SK-N-SH (cell line): ENCODE measurements around the gene EME2. TPM values are rescaled to one million over a fixed set of nuclear protein-coding genes. Genes with fewer than 3 reads are reported as not detected.

Experiments
- CTCF ChIA-PET: fragments of 300-600, 350-600 bp; formaldehyde crosslinking; extraction: SDS; loops from one replicate; lab custom pipeline; 2021; lab: Yijun Ruan, JAX
- POLR2A ChIA-PET: fragments of 350-600 bp; sonication (Branson Sonifier 250); formaldehyde crosslinking; extraction: SDS; loops from one replicate; lab custom pipeline; 2020; ENCODE audit warnings: antibody characterized with exemption, inconsistent platforms; lab: Yijun Ruan, JAX
- DNase-seq: peaks from one replicate; pipeline ENCODE4 v3.0.0; 2012
- H2AFZ ChIP-seq: fragments of 200-600 bp; sonication (generic); 2 replicates; pipeline ENCODE4 v1.8.1; 2016; ENCODE audit warnings: antibody characterized with exemption, mild to moderate bottlenecking, low read depth
- H3F3A ChIP-seq: fragments of 200-600 bp; sonication (generic); replicated peaks from 2 replicates; pipeline ENCODE3; 2016; ENCODE audit warnings: antibody characterized with exemption, mild to moderate bottlenecking; ENCODE audit not compliant: insufficient read depth
- H3K27ac ChIP-seq, 2 experiments: fragments of 200-500 bp in 1 of 2; fragments of 200-600 bp in 1 of 2; sonication (Bioruptor generic) in 1 of 2; sonication (generic), shearing (Covaris generic) in 1 of 2; 2 replicates each; pipeline versions ENCODE4 v1.5.1 to v1.6.1; 2014 to 2016; ENCODE audit warnings: low read depth in 2 of 2, inconsistent platforms in 1 of 2, low read length in 1 of 2, mild to moderate bottlenecking in 1 of 2, mixed read lengths in 1 of 2
- H3K27me3 ChIP-seq: fragments of 200-600 bp; sonication (generic), shearing (Covaris generic); 2 replicates; pipeline ENCODE4 v1.6.1; 2016; ENCODE audit warnings: mixed run types; ENCODE audit not compliant: insufficient read depth
- H3K36me3 ChIP-seq, 2 experiments: fragments of 200-500 bp in 1 of 2; fragments of 200-600 bp in 1 of 2; sonication (Bioruptor generic) in 1 of 2; sonication (generic) in 1 of 2; replicated peaks in 1 of 2; 2 replicates each; pipeline versions ENCODE3 to v1.5.1; 2014 to 2016; ENCODE audit warnings: low read length in 1 of 2, mild to moderate bottlenecking in 1 of 2; ENCODE audit not compliant: insufficient read depth in 2 of 2, control insufficient read depth in 1 of 2
- H3K4me1 ChIP-seq, 2 experiments: fragments of 200-500 bp in 1 of 2; fragments of 200-600 bp in 1 of 2; sonication (Bioruptor generic) in 1 of 2; sonication (generic), shearing (Covaris generic) in 1 of 2; 2 replicates each; pipeline versions ENCODE4 v1.5.1 to v1.6.1; 2014 to 2016; ENCODE audit warnings: low read depth in 1 of 2, low read length in 1 of 2, mixed run types in 1 of 2; ENCODE audit not compliant: insufficient read depth in 2 of 2, control insufficient read depth in 1 of 2
- H3K4me2 ChIP-seq: fragments of 200-600 bp; sonication (generic), shearing (Covaris generic); 2 replicates; pipeline ENCODE4 v1.6.1; 2017; ENCODE audit warnings: mixed run types
- H3K4me3 ChIP-seq, 2 experiments: fragments of 200-500 bp in 1 of 2; fragments of 200-600 bp in 1 of 2; sonication (Bioruptor generic) in 1 of 2; sonication (generic), shearing (Covaris generic) in 1 of 2; 2 replicates each; pipeline versions ENCODE4 v1.5.1 to v1.8.1; 2014 to 2016; ENCODE audit warnings: low read depth in 2 of 2, inconsistent platforms in 1 of 2, low read length in 1 of 2, mild to moderate bottlenecking in 1 of 2, mixed read lengths in 1 of 2, moderate library complexity in 1 of 2
- H3K79me2 ChIP-seq: fragments of 200-600 bp; sonication (generic); 2 replicates; pipeline ENCODE4 v1.8.1; 2017; ENCODE audit warnings: mild to moderate bottlenecking; ENCODE audit not compliant: insufficient read depth
- H3K9ac ChIP-seq: fragments of 200-600 bp; sonication (generic); 2 replicates; pipeline ENCODE4 v1.6.1; 2017; ENCODE audit warnings: mixed run types
- H3K9me2 ChIP-seq: fragments of 200-600 bp; sonication (generic); 2 replicates; pipeline ENCODE4 v1.6.1; 2017; ENCODE audit warnings: mixed run types
- H3K9me3 ChIP-seq: fragments of 200-600 bp; sonication (generic); 2 replicates; pipeline ENCODE4 v1.6.1; 2017; ENCODE audit warnings: mixed run types, mild to moderate bottlenecking, moderate library complexity
- H4K20me1 ChIP-seq: fragments of 200-600 bp; sonication (generic); 2 replicates; pipeline ENCODE4 v1.6.1; 2017; ENCODE audit warnings: mild to moderate bottlenecking, mixed run types; ENCODE audit not compliant: insufficient read depth
- CHD2 ChIP-seq: fragments of 150-350 bp; IDR thresholded peaks from 2 replicates; pipeline ENCODE4 v1.6.1; 2018; ENCODE audit warnings: low read length; ENCODE audit not compliant: partially characterized antibody
- ELF1 ChIP-seq: IDR thresholded peaks from 2 replicates; pipeline ENCODE4 v1.4.0; 2012
- EP300 ChIP-seq, 2 experiments: IDR thresholded peaks; 2 replicates each; pipeline versions ENCODE4 v1.4.0 to v1.6.1; 2012; ENCODE audit warnings: borderline replicate concordance in 1 of 2, low read depth in 1 of 2, low read length in 1 of 2
- FOSL2 ChIP-seq: IDR thresholded peaks from 2 replicates; pipeline ENCODE4 v1.4.0; 2012; ENCODE audit warnings: low read depth, mild to moderate bottlenecking, moderate library complexity, borderline replicate concordance
- FOXJ3 ChIP-seq: sonication (generic); formaldehyde crosslinking; IDR thresholded peaks from 2 replicates; pipeline ENCODE4 v1.5.1; 2020; ENCODE audit warnings: mild to moderate bottlenecking, missing genetic modification reagents
- FOXM1 ChIP-seq: IDR thresholded peaks from 2 replicates; pipeline ENCODE4 v1.4.0; 2012; ENCODE audit warnings: low read depth, mild to moderate bottlenecking
- GABPA ChIP-seq: IDR thresholded peaks from 2 replicates; pipeline ENCODE4 v1.4.0; 2012; ENCODE audit warnings: low read depth, mild to moderate bottlenecking
- GATA2 ChIP-seq: sonication (generic); formaldehyde crosslinking; IDR thresholded peaks from 2 replicates; pipeline ENCODE4 v1.5.0; 2020; ENCODE audit warnings: mild to moderate bottlenecking, missing genetic modification reagents
- JUND ChIP-seq: IDR thresholded peaks from 2 replicates; pipeline ENCODE4 v1.4.0; 2012
- MAX ChIP-seq: IDR thresholded peaks from 2 replicates; pipeline ENCODE4 v1.4.0; 2012; ENCODE audit warnings: low read depth
- MXI1 ChIP-seq: IDR thresholded peaks from 2 replicates; pipeline ENCODE4 v1.6.1; 2012; ENCODE audit warnings: mild to moderate bottlenecking, low read depth, low read length, improper control_type of control experiment
- NFIC ChIP-seq: IDR thresholded peaks from 2 replicates; pipeline ENCODE4 v1.4.0; 2012; ENCODE audit warnings: borderline replicate concordance
- NRF1 ChIP-seq: IDR thresholded peaks from 2 replicates; pipeline ENCODE4 v1.6.1; 2012; ENCODE audit warnings: low read depth, mild to moderate bottlenecking, low read length
- PBX3 ChIP-seq: IDR thresholded peaks from 2 replicates; pipeline ENCODE4; 2012
- POLR2AphosphoS5 ChIP-seq: IDR thresholded peaks from 2 replicates; pipeline ENCODE4 v1.6.1; 2012; ENCODE audit warnings: low read depth, low read length
- RFX5 ChIP-seq: IDR thresholded peaks from 2 replicates; pipeline ENCODE4 v1.6.1; 2012; ENCODE audit warnings: mild to moderate bottlenecking, improper control_type of control experiment, low read length
- RXRA ChIP-seq: IDR thresholded peaks from 2 replicates; pipeline ENCODE4 v1.4.0; 2012; ENCODE audit warnings: low read depth, mild to moderate bottlenecking, borderline replicate concordance
- SIN3A ChIP-seq: IDR thresholded peaks from 2 replicates; pipeline ENCODE4 v1.6.1; 2012; ENCODE audit warnings: low read depth, mild to moderate bottlenecking, low read length, moderate library complexity, borderline replicate concordance
- SMC3 ChIP-seq: IDR thresholded peaks from 2 replicates; pipeline ENCODE4 v1.6.1; 2012; ENCODE audit warnings: low read depth, low read length, improper control_type of control experiment
- TAF1 ChIP-seq: IDR thresholded peaks from 2 replicates; pipeline ENCODE4 v1.6.1; 2012; ENCODE audit warnings: low read depth, mild to moderate bottlenecking, low read length, moderate library complexity, borderline replicate concordance
- TEAD4 ChIP-seq: IDR thresholded peaks from 2 replicates; pipeline ENCODE4 v1.4.0; 2012; ENCODE audit warnings: mild to moderate bottlenecking, borderline replicate concordance; ENCODE audit not compliant: insufficient read depth
- YY1 ChIP-seq: IDR thresholded peaks from 2 replicates; pipeline ENCODE4 v1.4.0; 2012; ENCODE audit warnings: low read depth, mild to moderate bottlenecking
- ZBTB33 ChIP-seq: IDR thresholded peaks from 2 replicates; pipeline ENCODE4 v1.4.0; 2012; ENCODE audit warnings: low read depth, borderline replicate concordance
- WGBS: methylation state at CpG from one replicate; pipeline ENCODE4 v1.1.6; 2017; ENCODE audit warnings: low lambda C conversion rate; 5-methylcytosine and 5-hydroxymethylcytosine counted together
- polyA plus RNA-seq, 3 experiments: library from polyadenylated mRNA; depleted of rRNA; stranded (reverse); fragments of >200 nt; gene quantifications; 2 replicates each; pipeline ENCODE4 v1.2.3, GENCODE V29; 2012

Gene EME2
- polyA plus RNA-seq, 1 of the 3 experiments (the other 2 are of a cell fraction), result 10.1 TPM

DNA sequence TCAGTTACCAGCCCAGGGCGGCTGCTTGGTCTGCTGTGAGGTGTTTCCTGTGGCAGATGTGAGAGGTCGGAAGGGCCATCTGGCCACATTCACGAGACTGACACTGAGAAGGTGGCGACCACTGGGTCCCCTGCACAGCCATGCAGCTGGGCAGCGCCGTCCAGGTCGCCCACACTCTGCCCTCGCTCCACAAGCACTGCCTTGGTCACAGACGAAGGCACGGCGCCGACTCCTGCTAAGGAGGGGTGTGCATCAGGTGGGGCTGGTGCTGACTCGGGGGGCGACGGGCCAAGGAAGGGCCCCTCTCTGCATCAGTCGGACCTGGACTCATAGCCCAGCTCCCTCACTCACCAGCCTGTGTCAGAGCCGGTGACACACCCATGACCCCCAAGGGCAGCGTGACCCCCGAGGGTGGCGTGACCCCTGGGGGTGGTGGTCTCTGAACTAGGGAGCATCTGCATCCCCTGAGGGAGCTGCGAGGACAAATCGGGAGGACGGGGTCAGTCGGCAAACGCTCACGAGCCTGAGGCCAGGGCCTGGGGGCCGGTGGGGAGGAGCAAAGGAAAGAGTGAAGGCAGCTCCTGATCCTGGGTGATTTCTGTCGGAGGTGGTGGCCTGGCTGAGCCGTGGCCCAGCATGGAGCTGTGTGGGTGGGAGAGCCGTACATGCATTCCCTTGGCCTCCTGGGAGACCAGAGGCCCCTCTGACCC is 31.7 kb upstream of the EME2 start:
- Histone ChIP-seq H3K4me1 (no peaks in the 10 kb centered on the region), H2AFZ (no peak overlapping the region), H3K4me3 (no peak overlapping the region), H3K9me3 (no peaks in the 10 kb centered on the region), H3K36me3 (peaks cover 0 to 33% of the 10 kb centered on the region in 2 experiments), H3K79me2 (0 out of 2 replicates have a peak, but pooled peaks cover 4% of the 10 kb centered on the region), H3K27ac (no peak overlapping the region), H3K27me3 (no peaks in the 10 kb centered on the region), H3K9ac (no peak overlapping the region), H3F3A (peaks cover 33% of the 10 kb centered on the region), H3K9me2 (no peaks in the 10 kb centered on the region), H4K20me1 (no peaks in the 10 kb centered on the region), H3K4me2 (no peak overlapping the region)
- no peak for DNase-seq
- no peak for TF ChIP-seq RXRA
- TF ChIP-seq MAX, result no peak
- no peak for TF ChIP-seq GABPA
- TF ChIP-seq POLR2AphosphoS5, result no peak
- no peak for TF ChIP-seq FOSL2
- no peak for TF ChIP-seq EP300 (IDR thresholded peaks at IDR 0.05; ENCODE audit: borderline replicate concordance in 1 of 2, low read depth in 1 of 2, low read length in 1 of 2)
- no peak for TF ChIP-seq NFIC
- TF ChIP-seq JUND, result no peak
- TF ChIP-seq SIN3A, result no peak
- ChIA-PET POLR2A (no interaction called here), CTCF (interaction anchor here (1.1 kb wide), 1 partner anchor 17 kb away, joined by 3 read pairs; no protein-coding TSS in a partner anchor)
- WGBS, result 95% methylated on average over 24 of the region's 30 CpGs

- H3K9me3 ChIP-seq, result no peaks in the 10 kb centered on the region
- no peak overlapping the region for H3K27ac ChIP-seq
- H3K27me3 ChIP-seq, result no peaks in the 10 kb centered on the region
- peaks cover 27% of the 10 kb centered on the region for H3F3A ChIP-seq
- TF ChIP-seq CHD2 (no peak), FOXM1 (no peak), NFIC (no peak), PBX3 (no peak), SMC3 (no peak), JUND (no peak), NRF1 (no peak), FOXJ3 (CRISPR knock-in tag) (no peak), EP300 (IDR thresholded peaks at IDR 0.05; ENCODE audit: borderline replicate concordance in 1 of 2, low read depth in 1 of 2, low read length in 1 of 2) (no peak), RFX5 (no peak), MXI1 (no peak), TEAD4 (no peak), ELF1 (no peak), GATA2 (CRISPR knock-in tag) (no peak), TAF1 (no peak), GABPA (no peak), YY1 (no peak), ZBTB33 (no peak), MAX (no peak), SIN3A (no peak)
- 99% methylated on average over 12 of the region's 19 CpGs for WGBS
- no peak overlapping the region for H2AFZ ChIP-seq
- peaks cover 0 to 34% of the 10 kb centered on the region in 2 experiments for H3K36me3 ChIP-seq
- no peaks in the 10 kb centered on the region for H3K4me1 ChIP-seq
- no peaks in the 10 kb centered on the region for H3K9me2 ChIP-seq
- no peak overlapping the region for H3K9ac ChIP-seq
- ChIA-PET CTCF (interaction anchor here (1.1 kb wide), 1 partner anchor 18 kb away, joined by 3 read pairs; no protein-coding TSS in a partner anchor), POLR2A (interaction anchor here (0.6 kb wide), 1 partner anchor 141 kb away, joined by 3 read pairs; no protein-coding TSS in a partner anchor)
- H3K79me2 ChIP-seq, result 0 out of 2 replicates have a peak, but pooled peaks cover 4% of the 10 kb centered on the region
- H4K20me1 ChIP-seq, result no peaks in the 10 kb centered on the region
- H3K4me3 ChIP-seq, result no peak overlapping the region
- no peak for DNase-seq
- no peak overlapping the region for H3K4me2 ChIP-seq
These were observed 31.0 kb upstream of the EME2 start for GRCh38 chr16:1741553-1742165.
